DOHH2 (cell line): ENCODE measurements around the gene MEIOB.

Experiments used
- CTCF ChIP-seq: fragments of 200-600 bp; sonication (generic); IDR thresholded peaks from one replicate; pipeline ENCODE4 v1.5.1; 2014; ENCODE audit warnings: antibody characterized with exemption, mild to moderate bottlenecking, low read depth, low read length; ENCODE audit not compliant: poor library complexity, severe bottlenecking
- EZH2phosphoT487 ChIP-seq: fragments of 200-600 bp; sonication (generic); IDR thresholded peaks from 2 replicates; pipeline ENCODE4 v1.6.1; 2017; ENCODE audit warnings: borderline replicate concordance, mild to moderate bottlenecking, antibody characterized with exemption, low read length, moderate library complexity, mixed read lengths

- TF ChIP-seq EZH2phosphoT487 (no peak), CTCF (no peak)
Observed at GRCh38 chr16:1800701-1801100, 71.3 kb downstream of the MEIOB start.
